Spleen (tissue), 11 donors: ENCODE measurements around the gene ZNRD2. TPM values are rescaled to one million over a fixed set of nuclear protein-coding genes. Genes with fewer than 3 reads are reported as not detected.

Source experiments
- DNase-seq: peaks from one replicate; pipeline ENCODE4 v3.0.0-alpha.2; 2020
- H3K27ac ChIP-seq, 8 donors: fragments of 200-600 bp; sonication (generic) in 7 of 8; 1 replicate in 4 of 8; 2 replicates in 4 of 8; pipeline versions ENCODE4 v1.5.0 to v1.8.0; 2016 to 2021; ENCODE audit warnings: inconsistent platforms in 4 of 8, mild to moderate bottlenecking in 4 of 8, moderate library complexity in 1 of 8
- H3K27me3 ChIP-seq, 7 donors: fragments of 200-600 bp; sonication (generic) in 6 of 7; replicated peaks in 1 of 7; 1 replicate in 4 of 7; 2 replicates in 3 of 7; pipeline versions ENCODE4 v1.5.0 to v1.8.0; 2016 to 2021; ENCODE audit warnings: inconsistent platforms in 3 of 7, mild to moderate bottlenecking in 1 of 7
- H3K36me3 ChIP-seq, 6 donors: fragments of 200-600 bp; sonication (generic) in 5 of 6; 1 replicate in 4 of 6; 2 replicates in 2 of 6; pipeline versions ENCODE4 v1.5.0 to v1.8.0; 2016 to 2021; ENCODE audit warnings: inconsistent platforms in 2 of 6
- H3K4me1 ChIP-seq, 6 donors: fragments of 200-600 bp; sonication (generic) in 5 of 6; 1 replicate in 3 of 6; 2 replicates in 3 of 6; pipeline versions ENCODE4 v1.5.0 to v1.8.0; 2016 to 2021; ENCODE audit warnings: inconsistent platforms in 3 of 6
- H3K4me3 ChIP-seq, 8 donors: fragments of 200-600 bp; sonication (generic) in 7 of 8; 1 replicate in 4 of 8; 2 replicates in 4 of 8; pipeline versions ENCODE4 v1.5.0 to v1.8.0; 2016 to 2021; ENCODE audit warnings: inconsistent platforms in 4 of 8, mild to moderate bottlenecking in 4 of 8, moderate library complexity in 2 of 8
- H3K9me3 ChIP-seq, 8 donors: fragments of 200-600 bp; sonication (generic) in 7 of 8; 1 replicate in 4 of 8; 2 replicates in 4 of 8; pipeline versions ENCODE4 v1.5.0 to v1.8.0; 2016 to 2021; ENCODE audit warnings: inconsistent platforms in 4 of 8
- CTCF ChIP-seq, 11 experiments: fragments of 200-600 bp in 7 of 11; fragments of 450-650 bp in 4 of 11; sonication (generic) in 4 of 11; IDR thresholded peaks in 8 of 11; conservative IDR thresholded peaks in 3 of 11; 1 replicate in 7 of 11; 2 replicates in 4 of 11; pipeline versions ENCODE4 v1.4.0 to v1.8.0; 2016 to 2021; ENCODE audit warnings: antibody characterized with exemption in 11 of 11, inconsistent platforms in 4 of 11, mild to moderate bottlenecking in 1 of 11
- POLR2A ChIP-seq, 3 donors: fragments of 450-650 bp; IDR thresholded peaks; one replicate each; pipeline ENCODE4 v1.5.1; 2017; ENCODE audit warnings: antibody characterized with exemption in 3 of 3, mild to moderate bottlenecking in 1 of 3
- POLR2AphosphoS5 ChIP-seq, 3 donors: sonication (generic); formaldehyde crosslinking; IDR thresholded peaks; one replicate each; pipeline ENCODE4 v1.5.1; 2017; ENCODE audit warnings: antibody characterized with exemption in 3 of 3
- WGBS, 5 donors: extraction: QIAGEN DNeasy Blood & Tissue Kit in 3 of 5; methylation state at CpG; one replicate each; pipeline versions ENCODE4 v1.1.5 to v1.1.7; 2013 to 2018; 5-methylcytosine and 5-hydroxymethylcytosine counted together
- intact Hi-C: fragments of 100-400 bp; cut with DNase I; formaldehyde crosslinking; loops from one replicate; pipeline ENCODE4 v1.15.0; 2023; ENCODE audit warnings: low total_unique reads
- polyA plus RNA-seq, 3 donors: library from polyadenylated mRNA; stranded (reverse); fragments of 200-250 nt; gene quantifications; one replicate each; pipeline ENCODE4 v1.2.1, GENCODE V29; 2013
- total RNA-seq, 7 donors: library from RNA; depleted of rRNA in 3 of 7; stranded (reverse); fragments of >200 nt in 3 of 7; fragmentation: NEBNext Ultra II Directional in 4 of 7; extraction: Animal tissue kit (Norgen Biotek cat#: 25700) in 4 of 7; gene quantifications; one replicate each; pipeline versions ENCODE4 v1.1.0 to v1.2.1, GENCODE V29; 2016 to 2021
- donor health status: healthy with polysubstance abuse.
- donor health status: DM: no; HTN: no; CAD: no; lungs with moderate emphysema.
- donor health status: DM: no; HTN: no; CAD: no.
- donor health status: Bipolar disorder and iron deficiency.
- donor health status: healthy.
- donor health status: DM: no; HTN: no; CAD: no.
- donor health status: DM: yes; HTN: yes; CAD: no.

The ZNRD2 gene
- total and polyA plus RNA-seq, 10 donors, result 20.9 to 68.8 (median 38.4) TPM

- no peaks in the 10 kb centered on the region for H3K27me3 ChIP-seq
- no peak overlapping the region for H3K4me3 ChIP-seq
- intact Hi-C loops, result no loop called here
- DNase-seq, result no peak
- H3K4me1 ChIP-seq, result peaks cover 32 to 81% (median 65%) of the 10 kb centered on the region in 6 donors
- TF ChIP-seq POLR2AphosphoS5 (IDR thresholded peaks at IDR 0.05) (peak in 1 of 3 donors; percentile 4), CTCF (IDR thresholded peaks at IDR 0.05 in 8 of 11, conservative IDR thresholded peaks at IDR 0.05 in 3 of 11) (no peak), POLR2A (IDR thresholded peaks at IDR 0.05) (no peak)
- H3K36me3 ChIP-seq, result peaks cover 3 to 77% (median 48%) of the 10 kb centered on the region in 6 donors
- no peaks in the 10 kb centered on the region for H3K9me3 ChIP-seq
- peak overlapping the region in 6 of 8 donors; percentile 51 to 86 (median 74) for H3K27ac ChIP-seq
- 82 to 89% (median 86%) methylated on average over 18 to 22 of the region's 22 CpGs for WGBS, 5 donors
Measured at GRCh38 chr11:65592858-65593517, 22.7 kb downstream of the ZNRD2 start.

GRCh38 chr11:65593518-65594414 is 23.5 kb downstream of the ZNRD2 start:
- intact Hi-C loops, result no loop called here
- Histone ChIP-seq H3K27me3 (no peaks in the 10 kb centered on the region), H3K4me1 (peaks cover 24 to 76% (median 57%) of the 10 kb centered on the region in 6 donors), H3K27ac (peak overlapping the region in 4 of 8 donors; percentile 9 to 86 (median 78)), H3K9me3 (no peaks in the 10 kb centered on the region), H3K36me3 (peaks cover 3 to 82% (median 56%) of the 10 kb centered on the region in 6 donors), H3K4me3 (no peak overlapping the region)
- DNase-seq, result no peak
- 77 to 89% (median 85%) methylated on average over 19 to 26 of the region's 26 CpGs for WGBS, 5 donors
- TF ChIP-seq CTCF (IDR thresholded peaks at IDR 0.05 in 8 of 11, conservative IDR thresholded peaks at IDR 0.05 in 3 of 11) (peak; percentile 35 to 78 (median 60)), POLR2A (IDR thresholded peaks at IDR 0.05) (no peak), POLR2AphosphoS5 (IDR thresholded peaks at IDR 0.05) (peak; percentile 55 to 85 (median 63))

DNA sequence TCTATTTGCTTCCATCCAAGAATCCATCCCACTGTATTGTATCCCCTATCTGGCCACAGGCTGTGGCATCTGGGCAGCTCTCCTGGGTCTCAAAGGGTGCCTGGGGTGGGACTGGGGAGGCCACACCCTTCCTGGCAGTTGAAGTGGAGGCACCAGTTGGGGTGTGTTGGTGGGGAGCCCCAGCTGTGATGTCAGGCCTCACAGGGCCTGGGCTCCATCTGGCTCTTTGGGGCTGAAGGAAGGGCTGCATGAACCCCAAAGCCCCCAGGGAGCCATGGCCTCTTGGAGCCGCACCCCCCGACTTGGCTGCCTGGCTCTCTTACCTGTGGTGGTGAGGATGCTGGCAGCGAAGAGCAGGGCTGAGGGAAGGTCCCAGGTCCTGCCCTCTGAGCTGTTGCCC is 24.9 kb downstream of the ZNRD2 start:
- Histone ChIP-seq H3K27me3 (no peaks in the 10 kb centered on the region), H3K4me3 (no peak overlapping the region), H3K9me3 (no peaks in the 10 kb centered on the region), H3K36me3 (peaks cover 3 to 82% (median 64%) of the 10 kb centered on the region in 6 donors), H3K27ac (peak overlapping the region in 3 of 8 donors; percentile 10 to 45 (median 40)), H3K4me1 (peaks cover 11 to 62% (median 43%) of the 10 kb centered on the region in 6 donors)
- 71 to 86% (median 76%) methylated on average over 3 of the region's 3 CpGs for WGBS, 5 donors
- intact Hi-C loops, result no loop called here
- DNase-seq, result no peak
- no peak for TF ChIP-seq CTCF (IDR thresholded peaks at IDR 0.05 in 8 of 11, conservative IDR thresholded peaks at IDR 0.05 in 3 of 11)
- peak in 1 of 3 donors; percentile 24 for TF ChIP-seq POLR2AphosphoS5 (IDR thresholded peaks at IDR 0.05)
- TF ChIP-seq POLR2A (IDR thresholded peaks at IDR 0.05), result no peak
